Progenitor cell of endocrine pancreas (in vitro differentiated cells): ENCODE data around the gene PLXNB2. TPM values are rescaled to one million over a fixed set of nuclear protein-coding genes. Genes with fewer than 3 reads are reported as not detected.
"Not testable (repeated sequence)": the region's sequence is repeated elsewhere in the genome, so short reads cannot be mapped to it uniquely, and the experiment has no call there.

Experiments used
- DNase-seq: peaks from one replicate; pipeline ENCODE4 v3.0.0; 2021; ENCODE audit warnings: low spot score; ENCODE audit not compliant: unreplicated experiment
- H3K27ac Mint-ChIP-seq: 2 replicates; pipeline ENCODE4 v1.8.0; 2021; ENCODE audit warnings: mild to moderate bottlenecking, moderate library complexity, mixed read lengths
- H3K27me3 Mint-ChIP-seq: 2 replicates; pipeline ENCODE4 v1.8.0; 2021; ENCODE audit warnings: mixed read lengths
- H3K36me3 Mint-ChIP-seq: 2 replicates; pipeline ENCODE4 v1.8.0; 2022; ENCODE audit warnings: mixed read lengths; ENCODE audit not compliant: insufficient read depth
- H3K4me1 Mint-ChIP-seq: 2 replicates; pipeline ENCODE4 v1.8.0; 2021; ENCODE audit warnings: low read depth, mixed read lengths
- H3K4me3 Mint-ChIP-seq: 2 replicates; pipeline ENCODE4 v1.8.0; 2021; ENCODE audit warnings: low read depth, mild to moderate bottlenecking, moderate library complexity, mixed read lengths
- H3K9me3 Mint-ChIP-seq: 2 replicates; pipeline ENCODE4 v1.8.0; 2021; ENCODE audit warnings: low read depth, mixed read lengths
- CTCF ChIP-seq: fragments of 200-600 bp; sonication (generic); IDR thresholded peaks from one replicate; pipeline ENCODE4 v1.5.0; 2021; ENCODE audit warnings: antibody characterized with exemption, mild to moderate bottlenecking; ENCODE audit not compliant: unreplicated experiment
- total RNA-seq: library from RNA; stranded (reverse); gene quantifications from 2 replicates; pipeline ENCODE4 v1.2.1, GENCODE V29; 2021

The PLXNB2 gene
- total RNA-seq, 1 donor from 2014 or later, result 182 TPM

- no peaks in the 10 kb centered on the region for H3K9me3 Mint-ChIP-seq
- H3K27me3 Mint-ChIP-seq, result no peaks in the 10 kb centered on the region
- H3K4me3 Mint-ChIP-seq, result no peak overlapping the region
- TF ChIP-seq CTCF, result no peak
- H3K4me1 Mint-ChIP-seq, result peaks cover 1% of the 10 kb centered on the region
- no peaks in the 10 kb centered on the region for H3K36me3 Mint-ChIP-seq
- no peak overlapping the region for H3K27ac Mint-ChIP-seq
- DNase-seq, result no peak
Observed at GRCh38 chr22:50339945-50340879, 32.8 kb upstream of the PLXNB2 start.

GRCh38 chr22:50338860-50339462 is 31.5 kb upstream of the PLXNB2 start:
- no peak overlapping the region for H3K4me3 Mint-ChIP-seq
- no peaks in the 10 kb centered on the region for H3K9me3 Mint-ChIP-seq
- TF ChIP-seq CTCF, result no peak
- DNase-seq, result no peak
- H3K27ac Mint-ChIP-seq, result no peak overlapping the region
- H3K36me3 Mint-ChIP-seq, result no peaks in the 10 kb centered on the region
- H3K27me3 Mint-ChIP-seq, result no peaks in the 10 kb centered on the region
- peaks cover 1% of the 10 kb centered on the region for H3K4me1 Mint-ChIP-seq

GRCh38 chr22:50338042-50338573 is 30.7 kb upstream of the PLXNB2 start:
- Mint-ChIP-seq H3K4me3 (no peak overlapping the region), H3K9me3 (no peaks in the 10 kb centered on the region), H3K27me3 (no peaks in the 10 kb centered on the region), H3K4me1 (peaks cover 1% of the 10 kb centered on the region), H3K27ac (no peak overlapping the region), H3K36me3 (peaks cover 3% of the 10 kb centered on the region)
- no peak for DNase-seq
- no peak for TF ChIP-seq CTCF

GRCh38 chr22:50337262-50338041 is 30.0 kb upstream of the PLXNB2 start:
- peaks cover 3% of the 10 kb centered on the region for H3K36me3 Mint-ChIP-seq
- no peaks in the 10 kb centered on the region for H3K27me3 Mint-ChIP-seq
- H3K4me3 Mint-ChIP-seq, result no peak overlapping the region

GRCh38 chr22:50334433-50334832 is 27.0 kb upstream of the PLXNB2 start:
- H3K9me3 Mint-ChIP-seq, DNase-seq, H3K4me1 Mint-ChIP-seq, H3K27ac Mint-ChIP-seq, H3K4me3 Mint-ChIP-seq, H3K27me3 Mint-ChIP-seq, H3K36me3 Mint-ChIP-seq: not testable (repeated sequence)

More at GRCh38 chr22:50337262-50338041, 30.0 kb upstream of the PLXNB2 start:
- Mint-ChIP-seq H3K27ac (no peak overlapping the region), H3K4me1 (peaks cover 1% of the 10 kb centered on the region), H3K9me3 (no peaks in the 10 kb centered on the region)
- no peak for DNase-seq
- no peak for TF ChIP-seq CTCF
